ENCODE measurements around the gene NR1I2. TPM values are rescaled to one million over a fixed set of nuclear protein-coding genes. Genes with fewer than 3 reads are reported as not detected.

Gene NR1I2
- polyA plus RNA-seq, 2 of the 4 experiments (the other 2 are of a cell fraction): not detected

- ATAC-seq (no peak), FAIRE-seq (no peak), DNase-seq (ENCODE audit: low read depth in 1 of 2, low spot score in 1 of 2) (no peak)
- Histone ChIP-seq H3K9me3 (peaks cover 24% of the 10 kb centered on the region), H3K4me1 (no peaks in the 10 kb centered on the region), H3K4me3 (no peak overlapping the region), H3K27ac (no peak overlapping the region), H3K4me2 (no peak overlapping the region)
- WGBS (ENCODE audit: missing lambda C conversion rate): 0% methylated on average over 1 of the region's 1 CpG
- ChIA-PET CTCF (no interaction called here), POLR2A (no interaction called here)
- TF ChIP-seq JUN (IDR thresholded peaks at IDR 0.05) (no peak), EHMT2 (IDR thresholded peaks at IDR 0.05; ENCODE audit: low read depth) (no peak), JUNB (IDR thresholded peaks at IDR 0.05) (no peak), BCL3 (IDR thresholded peaks at IDR 0.05) (no peak), RFX5 (IDR thresholded peaks at IDR 0.05) (no peak), SREBF2 (IDR thresholded peaks at IDR 0.05) (no peak), RCOR1 (IDR thresholded peaks at IDR 0.05; ENCODE audit: low read depth, low read length) (no peak), CBX8 (IDR thresholded peaks at IDR 0.05) (no peak), EHF (CRISPR knock-in tag; IDR thresholded peaks at IDR 0.05) (no peak), CHD4 (IDR thresholded peaks at IDR 0.05; ENCODE audit: borderline replicate concordance) (no peak), POLR2A (IDR thresholded peaks at IDR 0.05; ENCODE audit: low read length) (no peak), CHD2 (IDR thresholded peaks at IDR 0.05; ENCODE audit: low read length, partially characterized antibody) (no peak), FOXS1 (CRISPR knock-in tag; IDR thresholded peaks at IDR 0.05) (no peak), ESRRA (IDR thresholded peaks at IDR 0.05; ENCODE audit: borderline replicate concordance, low read length) (no peak)
Observed at GRCh38 chr3:119759962-119760361, 21.9 kb upstream of the NR1I2 start.

GRCh38 chr3:119762876-119763275, 19.0 kb upstream of the NR1I2 start:
- no peak overlapping the region for H3K4me3 ChIP-seq
- CTCF ChIA-PET: no interaction called here

More at GRCh38 chr3:119762876-119763275, 19.0 kb upstream of the NR1I2 start:
- Histone ChIP-seq H3K27ac (no peak overlapping the region), H3K4me2 (no peak overlapping the region), H3K9me3 (peaks cover 15% of the 10 kb centered on the region; the same call in 2 of the 3 replicates), H3K4me1 (no peaks in the 10 kb centered on the region)
- POLR2A ChIA-PET: no interaction called here
- WGBS (ENCODE audit: missing lambda C conversion rate): 19% methylated on average over 2 of the region's 2 CpGs
- FAIRE-seq (no peak), ATAC-seq (no peak), DNase-seq (ENCODE audit: low read depth in 1 of 2, low spot score in 1 of 2) (no peak)
- TF ChIP-seq CTCF (IDR thresholded peaks at IDR 0.05) (no peak), HMGXB4 (CRISPR knock-in tag; IDR thresholded peaks at IDR 0.05; ENCODE audit: borderline replicate concordance) (no peak), EHMT2 (IDR thresholded peaks at IDR 0.05; ENCODE audit: low read depth) (no peak), CHD4 (IDR thresholded peaks at IDR 0.05; ENCODE audit: borderline replicate concordance) (no peak), ESRRA (IDR thresholded peaks at IDR 0.05; ENCODE audit: borderline replicate concordance, low read length) (no peak), ZSCAN20 (CRISPR knock-in tag; IDR thresholded peaks at IDR 0.05) (no peak), FOXS1 (CRISPR knock-in tag; IDR thresholded peaks at IDR 0.05) (no peak)

Data from A549 (cell line).